GM12865 (cell line): ENCODE measurements around the gene PDE4B.

Experiments used
- DNase-seq: peaks from one replicate; pipeline ENCODE4 v3.0.0; 2010; ENCODE audit warnings: low read depth
- H3K4me3 ChIP-seq: 2 replicates; pipeline ENCODE4 v1.5.1; 2011; ENCODE audit warnings: mild to moderate bottlenecking, low read depth, low read length, control low read depth
- CTCF ChIP-seq: IDR thresholded peaks from 2 replicates; pipeline ENCODE4 v1.5.1; 2011; ENCODE audit warnings: low read length, control low read depth, low read depth, inconsistent platforms; ENCODE audit not compliant: insufficient read depth; ENCODE audit errors: missing control alignments

PDE4B gene

DNA sequence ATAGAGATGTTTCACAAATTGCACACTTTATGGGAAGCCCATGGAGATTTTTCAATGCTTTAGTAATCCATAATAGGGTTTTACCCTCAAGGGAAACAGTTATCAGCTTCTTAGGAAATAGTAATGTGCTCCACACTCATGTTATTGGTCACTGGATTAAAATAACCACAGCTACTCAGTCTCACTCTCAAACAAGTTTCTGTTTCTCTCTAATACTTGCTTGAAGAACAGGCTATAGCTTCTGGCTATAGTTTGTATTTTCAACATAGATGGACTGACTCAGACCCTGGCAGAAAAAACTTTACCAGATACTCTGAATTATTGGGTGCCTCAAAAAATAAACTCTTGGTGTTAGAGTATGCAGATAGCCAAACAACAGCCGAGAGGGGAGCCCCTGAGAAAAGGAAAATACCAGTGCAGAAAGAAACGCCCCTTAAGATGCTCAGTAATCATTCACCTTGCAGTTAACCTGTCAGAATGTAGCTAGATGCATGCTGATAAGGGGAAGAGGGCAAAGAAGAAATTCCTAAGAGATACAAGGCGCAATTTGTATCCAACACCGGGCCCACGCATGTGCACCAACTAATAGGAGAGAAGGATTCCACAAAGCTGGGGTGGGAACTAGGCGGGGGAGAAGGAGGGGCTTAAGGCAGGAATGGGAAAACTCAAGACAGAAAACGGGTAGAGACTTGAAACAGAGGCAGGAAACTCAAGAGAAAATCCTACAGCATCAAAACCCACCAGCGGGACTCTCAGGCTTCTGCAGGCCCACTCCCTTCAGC is 30.4 kb upstream of the PDE4B start:
- DNase-seq, result no peak
- TF ChIP-seq CTCF, result no peak
- no peak overlapping the region for H3K4me3 ChIP-seq

- H3K4me3 ChIP-seq, result no peak overlapping the region
- no peak for TF ChIP-seq CTCF
- no peak for DNase-seq
Observed at GRCh38 chr1:65764052-65764451, 28.6 kb upstream of the PDE4B start.

DNA sequence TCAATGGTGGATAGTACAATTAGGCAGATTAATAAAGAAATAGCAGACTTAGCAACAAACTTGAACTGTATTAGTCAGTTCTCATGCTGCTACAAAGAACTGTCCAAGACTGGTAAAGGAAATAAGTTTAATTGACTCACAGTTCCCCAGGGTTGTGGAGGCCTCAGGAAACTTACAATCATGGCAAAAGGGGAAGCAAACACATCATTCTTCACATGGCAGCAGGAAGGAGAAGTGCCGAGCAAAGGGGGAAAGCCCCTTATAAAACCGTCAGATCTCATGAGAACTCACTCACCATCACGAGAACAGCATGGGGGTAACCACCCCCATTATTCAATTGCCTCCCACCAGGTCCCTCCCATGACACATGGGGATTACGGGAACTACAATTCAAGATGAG is 27.1 kb upstream of the PDE4B start:
- H3K4me3 ChIP-seq, result no peak overlapping the region
- TF ChIP-seq CTCF, result no peak
- DNase-seq, result no peak

- H3K4me3 ChIP-seq, result no peak overlapping the region
- TF ChIP-seq CTCF, result no peak
- no peak for DNase-seq
Observed at GRCh38 chr1:65769636-65770035, 23.1 kb upstream of the PDE4B start.

DNA sequence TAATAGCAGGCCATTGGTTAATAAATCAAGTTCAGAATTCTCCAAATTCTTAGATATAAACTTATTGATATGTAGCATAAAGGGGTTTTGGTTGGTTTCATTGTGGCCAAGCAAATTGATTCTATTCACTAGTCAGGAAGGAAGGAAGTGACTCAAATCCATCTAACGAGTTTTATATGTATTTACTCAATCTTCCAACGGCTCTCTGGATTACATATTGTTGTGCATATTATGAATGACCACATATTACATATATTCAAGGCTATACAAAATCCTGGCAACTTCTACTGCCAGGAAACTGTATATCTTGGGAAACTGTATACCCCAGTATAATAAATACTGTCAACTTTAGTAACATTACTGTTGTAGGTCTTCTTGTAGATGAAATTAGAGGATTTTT is 20.1 kb upstream of the PDE4B start:
- no peak overlapping the region for H3K4me3 ChIP-seq
- no peak for DNase-seq
- no peak for TF ChIP-seq CTCF

- no peak for TF ChIP-seq CTCF
- no peak overlapping the region for H3K4me3 ChIP-seq
- DNase-seq, result no peak
Observed at GRCh38 chr1:65773391-65774123, 19.1 kb upstream of the PDE4B start.
